Kidney (tissue), 14 donors: ENCODE measurements around the gene FAM184B. TPM values are rescaled to one million over a fixed set of nuclear protein-coding genes. Genes with fewer than 3 reads are reported as not detected.

ENCODE experiments used
- DNase-seq, 5 donors: peaks; one replicate each; pipeline ENCODE4 v3.0.0-alpha.2; 2013 to 2020
- FAIRE-seq: peaks from 2 replicates; lab custom pipeline; 2012; peaks lifted over from hg19 to GRCh38; lab: Jason Lieb, UNC
- H3K27ac ChIP-seq, 2 donors: one replicate each; pipeline ENCODE4 v1.7.0; 2013; ENCODE audit warnings: low read depth in 2 of 2, low read length in 2 of 2, inconsistent platforms in 1 of 2
- H3K27me3 ChIP-seq: one replicate; pipeline ENCODE4 v1.7.1; 2013; ENCODE audit warnings: low read length, inconsistent platforms; ENCODE audit not compliant: control insufficient read depth, insufficient read depth
- H3K36me3 ChIP-seq, 3 donors: one replicate each; pipeline versions ENCODE4 v1.7.0 to v1.7.1; 2013; ENCODE audit warnings: low read length in 3 of 3, control low read depth in 1 of 3, inconsistent platforms in 1 of 3; ENCODE audit not compliant: insufficient read depth in 3 of 3, control insufficient read depth in 2 of 3
- H3K4me1 ChIP-seq, 3 donors: one replicate each; pipeline versions ENCODE4 v1.7.0 to v1.7.1; 2013; ENCODE audit warnings: low read length in 3 of 3, inconsistent platforms in 1 of 3, low read depth in 1 of 3; ENCODE audit not compliant: control insufficient read depth in 2 of 3, insufficient read depth in 2 of 3
- H3K4me3 ChIP-seq, 3 donors: one replicate each; pipeline versions ENCODE4 v1.7.0 to v1.8.1; 2013; ENCODE audit warnings: low read length in 3 of 3, control low read depth in 1 of 3, inconsistent platforms in 1 of 3
- H3K9ac ChIP-seq, 3 donors: one replicate each; pipeline versions ENCODE4 v1.7.0 to v1.7.1; 2013; ENCODE audit warnings: low read length in 3 of 3, control low read depth in 1 of 3, inconsistent platforms in 1 of 3
- H3K9me3 ChIP-seq, 3 donors: one replicate each; pipeline versions ENCODE4 v1.7.0 to v1.7.1; 2013; ENCODE audit warnings: low read length in 3 of 3, control low read depth in 1 of 3, inconsistent platforms in 1 of 3; ENCODE audit not compliant: control insufficient read depth in 2 of 3, insufficient read depth in 1 of 3
- CTCF ChIP-seq: IDR thresholded peaks from 3 replicates; pipeline ENCODE4 v1.5.1; 2012; ENCODE audit warnings: mild to moderate bottlenecking, moderate library complexity, borderline replicate concordance; ENCODE audit not compliant: insufficient read depth; ENCODE audit errors: extremely low read depth
- intact Hi-C: fragments of 100-400 bp; cut with DNase I; formaldehyde crosslinking; loops from one replicate; pipeline ENCODE4 v1.11.1; 2022
- polyA plus RNA-seq: library from polyadenylated mRNA; stranded (reverse); fragments of 350-450 nt; fragmentation: Illumina TruSeq; extraction: RNeasy Lipid Tissue Mini Kit (QIAGEN cat#74804); gene quantifications from one replicate; pipeline ENCODE4 v1.2.3, GENCODE V29; 2014; ENCODE audit warnings: low read depth, low replicate concordance; ENCODE audit not compliant: insufficient read depth
- total RNA-seq: library from RNA; stranded (reverse); fragmentation: NEBNext Ultra II Directional; extraction: Animal tissue kit (Norgen Biotek cat#: 25700); gene quantifications from one replicate; pipeline ENCODE4 v1.2.1, GENCODE V29; 2021
- donor health status: control.
- donor health status: control.
- donor health status: control.
- donor health status: control.
- donor health status: control.
- donor health status: DM: yes; HTN: yes; CAD: no.
- donor health status: Normal renal cell carcinoma (clear cell type).

Gene FAM184B
- total and polyA plus RNA-seq, 2 donors from 2014 or later = 0.09 to 0.39 TPM

GRCh38 chr4:17785858-17786257 is 4.4 kb upstream of the FAM184B start:
- peaks cover 0 to 1% (median 0%) of the 10 kb centered on the region in 3 donors for H3K4me1 ChIP-seq
- H3K27me3 ChIP-seq = peaks cover 5% of the 10 kb centered on the region
- no peak overlapping the region for H3K27ac ChIP-seq
- H3K4me3 ChIP-seq = no peak overlapping the region
- DNase-seq (no peak), FAIRE-seq (no peak)
- TF ChIP-seq CTCF = no peak
- no peaks in the 10 kb centered on the region for H3K36me3 ChIP-seq
- H3K9ac ChIP-seq = no peak overlapping the region
- H3K9me3 ChIP-seq = no peaks in the 10 kb centered on the region
- intact Hi-C loops = no loop called here

- DNase-seq (peak in 3 of 5 donors; percentile 33 to 64 (median 54)), FAIRE-seq (no peak)
- intact Hi-C loops = no loop called here
- H3K27ac ChIP-seq = no peak overlapping the region
- H3K27me3 ChIP-seq = peaks cover 20% of the 10 kb centered on the region
- H3K36me3 ChIP-seq = no peaks in the 10 kb centered on the region
- no peak overlapping the region for H3K9ac ChIP-seq
- no peak for TF ChIP-seq CTCF
- peaks cover 0 to 4% (median 0%) of the 10 kb centered on the region in 3 donors for H3K4me1 ChIP-seq
- peak overlapping the region; percentile 6 to 46 (median 10) for H3K4me3 ChIP-seq
- H3K9me3 ChIP-seq = no peaks in the 10 kb centered on the region
Measured at GRCh38 chr4:17780501-17781299, 721 bp downstream of the FAM184B start.

- no peak for DNase-seq
- Histone ChIP-seq H3K36me3 (no peaks in the 10 kb centered on the region), H3K4me3 (no peak overlapping the region), H3K9me3 (no peaks in the 10 kb centered on the region), H3K27me3 (peaks cover 20% of the 10 kb centered on the region), H3K27ac (no peak overlapping the region), H3K9ac (no peak overlapping the region), H3K4me1 (peaks cover 0 to 4% (median 0%) of the 10 kb centered on the region in 3 donors)
- no peak for TF ChIP-seq CTCF
- no peak for FAIRE-seq
- intact Hi-C loops = no loop called here
Measured at GRCh38 chr4:17778431-17778830, 3.0 kb downstream of the FAM184B start.
